22Rv1 (cell line): ENCODE measurements around the gene HOXB13.

ENCODE experiments used
- CTCF ChIP-seq: fragments of 450-650 bp; IDR thresholded peaks from 2 replicates; pipeline ENCODE4 v1.5.1; 2017; ENCODE audit warnings: mild to moderate bottlenecking
- ZFX ChIP-seq: fragments of 450-650 bp; IDR thresholded peaks from 2 replicates; pipeline ENCODE4 v1.6.1; 2017; ENCODE audit warnings: antibody characterized with exemption, borderline replicate concordance

- no peak for TF ChIP-seq CTCF
- TF ChIP-seq ZFX: no peak
Measured at GRCh38 chr17:48756830-48757251, 28.3 kb upstream of the HOXB13 start.
